GM18873 (cell line): ENCODE results near the gene FAM241A.
A peak's percentile ranks its signal among the peaks of the same experiment; 100 is the strongest.
"Not testable (repeated sequence)": the region's sequence is repeated elsewhere in the genome, so short reads cannot be mapped to it uniquely, and the experiment has no call there.

Experiments
- ATAC-seq: cut with Tn5 transposase; IDR thresholded peaks from one replicate; pipeline ENCODE4 v1.9.1; 2021; ENCODE audit warnings: mild to moderate bottlenecking, moderate library complexity, moderate number of reproducible peaks; ENCODE audit not compliant: unreplicated experiment, low FRiP score

Gene FAM241A

DNA sequence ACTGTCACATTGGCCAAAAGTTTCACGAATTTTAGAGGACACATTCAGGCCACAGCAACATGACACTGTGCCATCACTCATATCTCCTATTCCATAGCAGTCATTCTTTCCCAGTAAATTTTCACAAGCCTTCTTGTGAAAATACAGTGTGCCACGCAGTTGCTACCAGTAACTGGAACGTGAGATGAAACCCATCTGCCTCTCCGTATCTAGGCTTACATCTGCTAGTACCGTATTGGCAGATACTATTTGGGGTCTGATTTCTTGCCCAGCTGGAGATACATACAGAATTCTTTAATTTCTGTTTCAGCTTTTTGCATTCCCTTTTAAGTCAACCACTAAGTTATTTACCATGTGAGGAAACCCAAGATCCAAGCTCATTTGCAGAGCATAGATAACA, 8.7 kb upstream of the FAM241A start:
- ATAC-seq = no peak

DNA sequence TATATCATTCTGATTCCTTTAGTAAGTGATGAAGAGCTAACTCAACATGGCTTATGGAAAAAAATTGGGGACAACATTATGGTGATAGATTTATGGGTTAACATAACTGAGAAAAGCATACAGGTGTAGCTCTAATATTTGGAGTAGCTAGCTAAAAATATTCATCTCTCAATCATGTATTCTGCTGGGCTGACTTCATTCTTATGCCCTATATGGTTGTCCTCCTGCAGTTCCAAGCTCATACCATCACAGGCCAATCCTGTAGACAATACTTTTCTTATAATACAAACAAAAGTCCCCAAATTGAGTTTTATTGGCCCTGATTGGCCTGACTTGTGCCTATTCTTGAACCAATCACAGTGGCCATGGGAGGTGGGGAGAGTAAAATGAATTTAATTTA, 6.7 kb upstream of the FAM241A start:
- ATAC-seq = no peak

DNA sequence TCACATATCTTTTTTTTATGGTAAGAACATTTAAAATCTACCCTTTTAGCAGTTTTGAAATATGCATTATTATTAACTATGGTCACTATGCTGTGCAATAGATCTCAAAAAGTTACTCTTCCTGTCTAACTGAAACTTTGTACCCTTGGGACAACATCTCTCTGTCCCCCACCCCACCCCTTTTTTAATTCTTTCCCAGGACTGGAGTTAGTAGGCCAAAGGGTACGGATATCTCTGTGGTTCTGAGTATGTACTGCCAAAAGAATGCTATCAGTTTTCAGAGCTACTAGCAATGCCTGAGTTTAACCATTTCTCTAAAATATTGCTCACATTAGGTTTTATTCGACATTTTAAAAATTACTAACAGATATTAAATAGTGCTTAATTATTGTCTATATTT, 4.7 kb upstream of the FAM241A start:
- ATAC-seq = no peak

DNA sequence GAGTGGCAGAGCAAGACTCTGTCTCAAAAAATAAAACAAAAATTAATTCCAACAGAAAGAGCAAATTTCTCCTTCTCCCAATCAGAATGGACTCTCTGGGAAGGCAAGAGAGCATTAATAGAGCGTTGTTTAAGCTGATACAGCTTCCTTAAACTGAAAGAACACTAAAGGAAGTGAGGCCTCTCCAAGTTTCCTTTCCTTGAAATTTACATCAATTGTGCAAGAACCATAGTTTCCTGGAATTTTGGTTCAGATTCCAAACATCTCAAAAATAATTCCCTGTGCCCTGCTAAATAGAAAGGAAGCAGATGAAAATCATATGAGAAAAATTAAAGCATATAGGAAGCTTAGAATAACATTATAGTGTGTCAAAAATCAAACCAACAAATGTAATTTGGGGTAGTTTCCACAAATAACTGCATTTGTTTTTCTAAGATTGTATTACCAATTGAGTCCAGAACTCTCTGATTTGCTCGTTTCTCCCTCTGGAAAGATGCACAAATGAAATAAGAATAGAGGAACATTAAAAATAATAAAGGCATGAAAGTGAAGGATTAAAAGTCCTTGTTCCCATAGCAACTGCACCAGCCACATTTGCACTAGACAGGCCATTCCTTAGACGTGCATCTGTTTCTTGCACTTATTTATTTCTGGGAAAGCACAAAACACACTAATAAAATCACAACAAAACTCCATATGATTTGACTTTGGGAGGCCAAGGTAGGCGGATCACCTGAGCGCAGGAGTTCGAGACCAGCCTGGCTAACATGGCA, 3.7 kb upstream of the FAM241A start:
- ATAC-seq = no peak

DNA sequence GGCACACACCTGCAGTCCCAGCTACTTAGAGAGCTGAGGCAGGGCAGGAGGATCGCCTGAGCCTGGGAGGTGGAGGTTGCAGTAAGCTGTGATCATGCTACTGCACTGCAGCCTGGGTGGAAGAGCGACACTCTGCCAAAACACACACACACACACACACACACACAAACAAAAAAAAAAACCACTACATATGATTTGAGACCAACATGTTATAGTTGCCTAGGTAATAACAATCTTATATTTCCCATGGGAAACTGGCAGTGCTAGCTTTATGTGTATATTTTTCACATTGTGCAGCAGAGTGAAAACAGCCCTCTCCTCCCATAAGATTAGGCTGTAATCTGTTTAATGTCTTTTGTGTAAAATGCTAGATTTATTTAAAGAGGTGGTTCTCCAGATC, 3.1 kb upstream of the FAM241A start:
- no peak for ATAC-seq

DNA sequence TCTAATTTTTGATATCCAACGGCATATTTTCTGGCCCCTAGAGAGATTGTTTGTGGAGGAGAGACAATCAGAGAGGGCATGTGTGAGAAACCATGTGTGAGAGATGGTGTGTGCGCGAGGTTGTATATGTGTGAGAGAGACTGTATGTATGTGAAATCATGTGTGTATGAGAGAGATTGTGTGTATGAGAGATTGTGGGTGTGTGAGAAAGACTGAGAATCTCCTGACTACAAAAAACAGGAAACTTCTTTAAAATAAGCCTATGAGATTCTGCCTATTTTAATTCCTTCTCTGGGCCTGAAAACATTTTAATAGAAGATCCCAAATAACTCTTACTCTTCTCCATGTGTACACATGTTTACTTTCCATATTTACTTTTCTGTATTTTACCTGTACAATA, 1.5 kb upstream of the FAM241A start:
- ATAC-seq = no peak

DNA sequence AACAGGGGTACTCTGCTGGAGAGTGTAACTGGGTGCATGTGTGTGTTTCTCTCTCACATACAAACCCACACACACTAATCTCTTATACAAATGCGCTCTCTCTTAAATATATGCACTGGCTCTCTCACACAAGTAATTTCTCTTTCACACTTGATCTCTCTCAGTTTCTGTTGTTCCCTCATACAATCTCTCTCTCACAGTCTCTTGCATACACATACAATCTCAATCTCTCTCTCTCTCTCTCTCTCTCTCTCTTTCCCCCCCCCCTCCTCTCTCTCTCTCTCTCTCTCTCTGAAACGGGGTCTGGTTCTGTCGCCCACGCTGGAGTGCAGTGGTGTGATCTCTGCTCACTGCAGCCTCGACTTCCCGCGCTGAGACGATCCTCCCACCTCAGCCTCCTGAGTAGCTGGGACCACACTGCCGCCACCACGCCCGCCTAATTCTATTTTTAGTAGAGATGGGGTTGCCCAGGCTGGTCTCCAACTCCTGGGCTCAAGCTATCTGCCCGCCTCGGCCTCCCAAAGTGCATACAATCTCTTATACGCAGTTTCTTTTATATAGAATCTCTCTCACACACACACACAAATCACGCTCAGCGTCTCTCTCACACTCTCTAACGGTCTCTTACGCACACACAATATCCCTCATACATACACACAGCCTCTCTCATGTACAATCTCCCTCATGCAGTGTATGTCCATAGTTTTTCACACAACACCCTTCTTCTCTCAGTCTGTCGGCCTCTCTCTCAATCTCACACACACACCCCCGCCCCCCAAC, 518 bp upstream of the FAM241A start:
- ATAC-seq = no peak

DNA sequence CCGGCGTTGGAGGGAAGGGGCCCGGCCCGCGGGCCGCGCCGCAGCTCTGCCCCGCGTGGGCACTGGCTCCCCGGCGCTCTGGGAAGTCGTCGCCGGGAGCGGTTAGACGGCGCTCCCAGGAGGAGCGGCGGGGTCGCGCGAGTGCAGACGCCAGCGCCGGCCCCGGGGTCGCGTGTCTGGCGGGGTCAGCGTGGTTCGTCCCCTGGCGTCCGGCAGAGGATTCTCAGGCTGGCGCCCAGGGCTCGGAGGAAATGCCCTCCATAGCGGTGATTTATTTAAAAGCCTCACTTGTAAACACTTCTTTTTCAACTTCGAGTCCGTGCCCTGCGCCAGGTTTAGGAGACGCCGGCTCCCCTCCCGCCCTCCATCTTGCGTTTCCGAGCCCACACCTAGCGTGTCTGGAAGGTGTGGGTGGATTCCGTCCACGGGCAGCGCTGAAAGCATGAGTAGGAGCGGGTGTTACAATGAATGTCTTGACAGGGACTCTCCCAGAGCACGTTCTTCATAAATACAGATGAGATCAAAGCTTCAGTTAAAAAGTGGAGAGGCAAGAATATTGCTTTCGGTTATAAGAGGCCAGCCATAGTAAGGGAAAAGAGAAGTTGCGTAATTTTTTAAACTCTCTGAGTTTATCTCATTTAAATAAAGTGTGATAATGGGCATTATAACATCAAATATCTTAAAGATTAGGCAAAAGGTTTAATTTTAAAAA, 692 bp downstream of the FAM241A start:
- ATAC-seq = peak; percentile 56

DNA sequence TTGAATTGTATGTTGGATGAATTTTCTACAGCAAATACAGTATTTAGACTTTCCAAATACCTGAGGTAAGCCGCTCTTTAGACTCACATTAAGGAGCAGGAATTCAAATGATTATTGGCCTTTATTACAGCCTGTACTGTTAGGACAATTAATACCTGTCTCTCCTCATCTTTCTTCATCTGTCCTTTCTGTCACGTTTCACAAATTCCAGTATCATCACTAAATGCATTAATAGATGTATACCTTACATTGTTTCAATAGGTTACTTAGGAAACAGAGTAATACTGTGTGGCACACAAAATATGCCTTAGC, 1.2 kb downstream of the FAM241A start:
- no peak for ATAC-seq

DNA sequence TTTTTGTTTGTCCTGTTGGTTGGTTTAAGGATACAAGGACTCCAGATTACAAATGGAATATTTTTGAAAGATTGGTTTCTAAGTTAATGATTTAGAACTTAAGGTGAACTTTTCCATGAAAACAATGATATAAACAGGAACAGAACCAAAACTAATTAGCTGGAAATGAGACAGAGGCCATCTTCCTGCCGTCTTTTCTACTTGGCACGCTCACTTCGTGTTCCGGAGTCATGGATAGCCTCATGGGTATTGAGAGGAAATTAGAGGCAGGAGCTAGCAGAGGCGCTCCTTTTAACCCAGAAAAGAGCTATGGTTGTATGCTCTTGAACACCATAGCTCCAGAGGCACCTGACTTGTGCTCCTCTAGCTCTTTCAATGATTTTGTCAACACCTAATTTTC, 2.4 kb downstream of the FAM241A start:
- no peak for ATAC-seq

DNA sequence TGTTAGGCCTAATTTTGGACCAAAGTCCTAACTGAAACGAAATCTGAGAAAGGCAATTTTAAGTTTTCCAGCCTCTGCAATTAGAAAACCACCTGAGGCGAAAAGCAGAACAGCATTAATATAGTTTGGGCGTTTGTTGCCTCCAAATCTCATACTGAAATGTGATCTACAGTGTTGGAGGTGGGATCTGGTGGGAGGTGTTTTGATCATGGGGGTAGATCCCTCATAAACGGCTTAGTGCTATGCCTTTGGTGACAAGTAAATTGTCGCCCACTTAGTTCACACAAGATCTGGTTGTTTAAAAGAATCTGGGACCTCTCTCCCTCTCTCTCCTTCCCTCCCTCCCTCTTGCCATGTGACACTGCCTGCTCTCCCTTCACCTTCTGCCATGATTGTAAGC, 5.7 kb downstream of the FAM241A start:
- ATAC-seq = no peak

DNA sequence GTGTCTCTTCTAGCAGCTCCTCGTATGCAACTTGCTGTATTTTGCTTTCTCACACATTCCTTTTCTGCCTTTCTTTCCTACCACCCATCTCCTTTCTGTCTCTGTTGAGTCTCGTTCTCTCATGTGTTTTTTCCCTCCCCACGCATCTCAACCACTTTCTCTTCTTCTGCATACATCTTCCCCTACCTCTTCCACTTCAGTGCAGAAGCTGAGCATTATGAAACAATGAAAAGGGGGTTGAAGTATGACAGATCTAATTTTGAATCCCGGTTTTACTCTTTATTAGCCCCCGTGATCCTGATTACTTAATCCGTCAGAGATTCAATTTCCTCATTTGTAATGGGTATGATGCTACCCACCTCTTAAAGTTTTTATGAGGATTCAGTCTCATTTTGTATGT, 7.3 kb downstream of the FAM241A start:
- no peak for ATAC-seq

DNA sequence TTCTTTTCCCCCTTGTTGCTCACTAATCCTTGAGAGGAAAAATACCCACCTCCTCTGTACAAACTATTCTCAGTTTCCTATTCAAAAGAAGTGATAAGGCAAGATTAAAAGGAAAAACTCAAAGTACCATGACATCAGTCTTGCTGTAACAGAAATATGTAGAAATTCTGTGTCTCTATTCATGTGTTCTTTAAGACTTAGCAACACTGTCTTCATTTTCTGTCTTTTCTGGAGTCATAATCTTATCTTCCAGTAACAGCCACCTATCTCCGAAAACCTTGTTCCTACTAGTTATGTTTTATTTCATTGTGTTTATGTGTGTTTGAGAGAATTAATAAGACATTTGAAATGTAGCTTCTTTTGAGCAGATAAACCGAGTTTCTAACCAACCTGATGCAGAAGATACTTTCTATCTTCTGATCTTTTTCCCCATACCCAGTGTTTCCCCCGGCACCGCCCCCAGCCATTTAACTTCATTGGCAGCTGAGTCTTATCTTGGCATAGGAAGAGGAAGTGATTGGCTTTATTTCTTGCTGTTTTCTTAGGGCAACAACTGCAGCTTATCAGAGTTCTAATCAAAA, 8.0 kb downstream of the FAM241A start:
- ATAC-seq = no peak

DNA sequence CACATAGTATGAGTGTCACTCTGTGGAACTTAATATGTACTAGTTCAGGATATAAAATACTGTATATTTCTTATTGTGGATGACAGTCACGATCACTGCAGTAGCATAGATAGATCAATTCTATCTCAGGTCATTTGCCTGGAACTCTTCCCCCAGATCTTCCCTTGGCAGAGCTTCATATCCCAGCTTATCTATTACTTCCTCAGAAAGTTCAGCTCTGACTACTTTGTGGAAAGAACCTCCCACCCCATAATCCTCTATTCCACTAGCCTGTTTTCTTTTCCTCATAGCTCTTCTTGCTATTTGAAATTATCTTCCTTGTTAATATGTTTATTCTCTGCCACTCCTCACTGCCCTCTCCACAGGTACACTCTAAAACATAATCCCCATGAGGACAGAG, 10.9 kb downstream of the FAM241A start:
- no peak for ATAC-seq

DNA sequence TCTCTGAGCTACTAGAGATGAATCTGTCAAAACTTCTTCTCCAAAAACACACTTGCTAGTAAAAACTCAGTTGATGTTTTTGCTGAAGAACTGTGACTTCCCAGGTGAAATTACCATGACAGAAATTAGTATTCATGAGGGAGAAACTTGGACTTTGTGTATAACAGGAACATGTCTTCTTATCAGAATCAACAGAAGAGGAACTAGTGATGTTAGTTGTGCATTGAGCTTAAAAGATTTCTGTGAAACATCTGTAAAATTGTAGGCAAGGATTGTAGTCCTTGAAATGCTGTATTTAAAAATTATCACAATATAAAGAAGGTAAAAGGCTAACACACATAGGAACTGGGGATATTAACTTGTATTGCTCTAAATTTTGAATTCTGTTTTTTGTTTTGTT, 11.3 kb downstream of the FAM241A start:
- no peak for ATAC-seq

DNA sequence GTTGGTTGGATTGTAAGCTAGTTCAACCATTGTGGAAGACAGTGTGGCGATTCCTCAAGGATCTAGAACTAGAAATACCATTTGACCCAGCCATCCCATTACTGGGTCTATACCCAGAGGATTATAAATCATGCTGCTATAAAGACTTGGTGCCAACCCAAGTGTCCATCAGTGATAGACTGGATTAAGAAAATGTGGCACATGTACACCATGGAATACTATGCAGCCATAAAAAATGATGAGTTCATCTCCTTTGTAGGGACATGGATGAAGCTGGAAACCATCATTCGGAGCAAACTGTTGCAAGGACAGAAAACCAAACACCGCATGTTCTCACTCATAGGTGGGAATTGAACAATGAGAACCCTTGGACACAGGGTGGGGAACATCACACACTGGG, 18.5 kb downstream of the FAM241A start:
- ATAC-seq = not testable (repeated sequence)

DNA sequence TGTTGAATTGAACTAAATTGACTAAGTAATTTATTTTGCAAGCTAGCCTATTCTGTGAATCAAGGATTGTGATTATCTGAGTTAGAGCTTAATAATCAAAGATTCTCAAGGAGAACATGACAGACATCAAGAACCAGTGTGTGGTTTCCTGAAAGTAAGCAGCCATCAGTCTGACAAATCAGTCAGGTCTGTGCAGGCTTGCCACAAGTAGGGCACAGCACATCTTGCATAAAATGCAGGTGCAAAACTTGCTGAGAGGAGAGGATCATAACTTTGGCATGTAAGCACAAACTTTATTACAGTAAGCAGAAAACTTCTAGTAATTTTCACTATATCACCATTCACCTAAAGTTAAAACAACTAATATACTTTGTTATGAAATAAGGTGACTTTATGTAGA, 22.5 kb downstream of the FAM241A start:
- ATAC-seq = no peak

DNA sequence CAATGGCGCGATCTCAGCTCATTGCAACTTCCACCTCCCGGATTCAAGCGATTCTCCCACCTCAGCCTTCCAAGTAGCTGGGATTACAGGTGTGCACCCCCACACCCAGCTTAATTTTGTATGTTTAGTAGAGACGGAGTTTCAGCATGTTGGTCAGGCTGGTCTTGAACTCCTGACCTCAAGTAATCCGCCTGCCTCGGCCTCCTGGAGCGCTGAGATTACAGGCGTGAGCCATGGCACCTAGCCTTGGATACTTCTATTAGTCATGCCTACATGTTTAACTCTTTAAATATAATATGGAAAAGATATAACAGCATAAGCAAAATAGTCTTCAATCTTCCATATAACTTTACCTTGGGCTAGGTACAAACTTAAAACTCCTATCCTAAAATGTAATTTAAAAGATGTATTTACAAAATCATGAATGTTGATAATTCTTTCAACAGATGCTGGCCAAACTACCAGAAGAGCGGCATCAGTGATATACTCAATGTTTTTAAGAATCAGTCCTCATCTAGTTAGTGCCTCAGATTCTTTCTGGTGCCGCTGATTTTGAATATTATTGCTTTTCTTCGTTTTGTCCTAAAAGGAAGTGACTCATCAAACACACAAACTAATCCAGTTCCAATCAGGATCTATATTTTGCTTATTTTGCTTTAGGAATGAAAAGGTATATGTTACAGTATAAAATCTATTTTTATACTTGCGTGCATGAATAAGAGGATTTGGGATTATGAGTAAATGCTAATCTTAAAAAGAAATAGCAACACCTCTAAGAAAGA, 23.7 kb downstream of the FAM241A start:
- ATAC-seq = no peak

DNA sequence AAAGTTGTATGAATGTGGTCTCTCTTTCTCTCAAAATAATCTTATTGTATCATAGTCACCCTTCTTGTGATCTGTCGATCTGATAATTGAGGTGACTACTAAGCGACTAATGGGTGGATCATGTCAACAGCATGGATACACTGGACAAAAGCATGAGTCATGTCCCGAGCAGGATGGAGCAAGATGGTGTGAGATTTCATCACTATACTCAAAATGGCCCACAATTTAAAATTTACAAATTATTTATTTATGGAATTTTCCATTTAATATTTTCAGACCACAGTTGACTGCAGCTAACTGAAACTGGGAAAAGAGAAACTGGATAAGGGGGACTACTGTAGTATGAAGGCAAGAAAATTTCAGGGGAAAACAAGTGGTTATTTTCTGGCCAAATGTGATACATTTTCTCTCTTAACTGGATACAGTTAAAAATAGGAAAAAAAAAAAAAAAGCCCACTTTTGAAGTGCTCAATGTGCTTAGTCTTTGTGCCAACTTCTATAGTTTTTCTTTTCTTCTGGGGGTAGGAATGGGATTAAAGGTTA, 25.3 kb downstream of the FAM241A start:
- no peak for ATAC-seq

DNA sequence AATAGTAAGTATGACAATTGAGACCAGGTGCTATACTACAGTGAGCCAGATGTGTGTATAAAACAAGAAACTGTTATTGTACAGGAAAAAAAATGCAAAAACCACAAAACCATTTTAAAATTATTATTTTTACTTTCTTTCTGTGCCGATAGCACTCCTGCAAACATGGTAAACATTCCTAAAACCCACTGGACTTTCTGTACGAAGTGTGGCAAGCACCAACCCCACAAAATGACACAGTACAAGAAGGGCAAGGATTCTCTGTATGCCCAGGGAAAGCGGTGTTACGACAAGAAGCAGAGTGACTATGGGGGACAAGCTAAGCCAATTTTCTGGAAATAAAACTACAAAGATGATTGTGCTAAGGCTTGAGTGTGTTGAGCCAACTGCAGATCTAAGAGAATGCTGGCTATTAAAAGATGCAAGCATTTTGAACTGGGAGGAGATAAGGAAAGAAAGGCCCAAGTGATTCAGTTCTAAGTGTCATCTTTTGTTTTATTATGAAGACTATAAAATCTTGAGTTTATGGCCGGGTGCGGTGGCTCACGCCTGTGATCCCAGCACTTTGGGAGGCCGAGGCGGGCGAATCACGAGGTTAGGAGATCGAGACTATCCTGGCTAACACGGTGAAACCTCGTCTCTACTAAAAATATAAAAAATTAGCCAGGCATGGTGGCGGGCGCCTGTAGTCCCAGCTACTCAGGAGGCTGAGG, 26.0 kb downstream of the FAM241A start:
- ATAC-seq = not testable (repeated sequence)
